ENCODE measurements around the gene CYP2D6.
A peak's percentile ranks its signal among the peaks of the same experiment; 100 is the strongest.
"Not testable (repeated sequence)": the region's sequence is repeated elsewhere in the genome, so short reads cannot be mapped to it uniquely, and the experiment has no call there.

The CYP2D6 gene

DNA sequence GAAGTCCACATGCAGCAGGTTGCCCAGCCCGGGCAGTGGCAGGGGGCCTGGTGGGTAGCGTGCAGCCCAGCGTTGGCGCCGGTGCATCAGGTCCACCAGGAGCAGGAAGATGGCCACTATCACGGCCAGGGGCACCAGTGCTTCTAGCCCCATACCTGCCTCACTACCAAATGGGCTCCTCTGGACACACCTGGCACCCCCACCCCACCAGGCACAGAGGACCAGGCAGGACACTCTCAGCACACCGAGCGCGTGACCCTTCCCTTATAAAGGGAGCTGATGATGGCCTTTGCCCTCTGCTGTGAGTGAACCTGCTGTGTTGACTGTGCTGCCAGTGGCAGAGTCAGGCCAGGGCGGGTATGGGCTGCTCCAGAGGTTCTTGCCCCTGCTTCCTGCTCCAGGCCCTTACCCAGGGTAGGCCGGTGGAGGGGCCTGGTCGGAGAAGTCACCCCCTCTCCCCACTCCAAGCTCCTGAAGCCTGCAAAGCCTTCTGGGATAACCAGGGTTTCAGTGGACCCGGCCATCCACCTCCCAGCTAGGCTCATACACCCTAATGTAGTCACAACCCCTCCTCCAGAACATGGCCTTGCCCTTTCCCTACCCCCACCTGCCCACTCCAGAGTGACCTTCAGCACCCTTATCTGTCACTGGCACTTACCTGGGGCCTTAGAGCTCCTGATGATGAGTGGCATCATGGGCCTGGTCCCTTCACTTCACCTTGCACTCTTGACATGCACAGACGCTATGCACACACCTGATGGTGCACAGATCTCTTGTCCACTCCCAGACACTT, at the start of gene CYP2D6:
CYP2D6 (minus strand) TSS at position 172 of the 793 bp plus-strand sequence; CDS start at position 153, 19 bp downstream.
- DNase-seq (ENCODE audit: low read depth): not testable (repeated sequence)

DNA sequence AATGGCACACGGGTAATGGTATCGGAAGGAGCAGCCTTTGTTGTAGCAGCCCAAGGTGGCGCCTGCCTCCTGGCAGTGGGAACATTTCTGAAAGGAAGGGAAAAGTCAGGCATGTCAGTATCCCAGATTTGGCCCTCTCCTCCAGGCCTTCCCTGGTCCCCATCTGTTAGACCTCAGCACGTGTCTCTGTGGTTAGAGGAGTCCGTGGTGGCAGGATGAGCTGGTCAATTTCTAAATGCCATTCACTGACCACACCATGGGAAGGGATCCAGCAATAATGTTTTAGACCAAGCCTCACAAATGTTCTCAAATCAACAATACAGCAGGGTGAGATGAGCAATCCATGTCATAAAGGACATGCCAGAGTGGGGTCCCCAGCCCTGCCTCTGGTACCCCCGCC, 49.0 kb upstream of the CYP2D6 start:
- DNase-seq (ENCODE audit: low read depth): peak; percentile 84

DNA sequence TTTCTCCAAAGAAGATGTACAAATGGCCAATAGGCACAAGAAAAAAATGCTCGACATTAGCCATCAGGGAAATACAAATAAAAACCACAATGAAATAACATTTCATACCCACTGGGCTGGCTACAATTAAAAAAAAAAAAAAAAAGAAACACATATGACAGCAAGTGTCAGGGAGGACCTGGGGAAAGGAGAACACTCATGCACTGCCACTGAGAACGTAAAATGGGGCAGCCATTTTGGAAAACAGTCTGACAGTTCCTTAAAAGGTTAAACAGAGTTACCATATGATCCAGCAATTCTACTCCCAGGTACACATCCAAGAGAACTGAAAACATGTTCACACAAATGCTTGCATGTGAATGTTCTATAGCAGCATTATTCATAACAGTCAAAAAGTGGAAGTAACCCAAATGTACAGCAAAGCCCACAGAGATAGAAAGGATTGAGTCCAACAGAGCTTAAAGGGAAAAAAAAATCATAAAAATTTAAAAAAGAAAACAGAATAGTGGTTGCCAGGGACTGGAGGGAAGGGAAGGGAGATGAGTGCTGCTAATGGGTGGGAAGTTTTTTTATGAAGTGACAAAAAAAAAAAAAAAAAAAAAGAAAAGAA, 48.4 kb upstream of the CYP2D6 start:
- no peak for DNase-seq (ENCODE audit: low read depth)

DNA sequence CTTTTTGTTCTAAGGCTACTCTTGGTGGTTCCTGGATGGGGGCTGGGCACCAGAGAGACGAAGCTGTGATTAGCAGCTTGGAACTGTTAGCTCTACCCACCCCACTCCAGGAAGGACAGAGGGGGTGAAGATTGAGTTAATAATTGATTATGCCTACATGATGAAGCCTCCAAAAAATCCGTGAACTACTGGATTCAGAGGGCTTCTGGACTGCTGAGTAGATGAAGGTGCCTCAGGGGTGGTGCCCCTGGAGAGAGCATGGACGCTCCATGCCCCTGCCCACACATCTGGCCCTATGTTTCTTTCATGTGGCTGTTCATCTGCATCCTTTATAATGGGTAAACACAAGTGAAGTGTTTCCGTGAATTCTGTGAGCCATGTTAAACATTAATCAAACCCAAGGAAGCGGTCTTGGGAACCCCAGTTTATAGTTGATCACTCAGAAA, 47.3 kb upstream of the CYP2D6 start:
- no peak for DNase-seq (ENCODE audit: low read depth)

DNA sequence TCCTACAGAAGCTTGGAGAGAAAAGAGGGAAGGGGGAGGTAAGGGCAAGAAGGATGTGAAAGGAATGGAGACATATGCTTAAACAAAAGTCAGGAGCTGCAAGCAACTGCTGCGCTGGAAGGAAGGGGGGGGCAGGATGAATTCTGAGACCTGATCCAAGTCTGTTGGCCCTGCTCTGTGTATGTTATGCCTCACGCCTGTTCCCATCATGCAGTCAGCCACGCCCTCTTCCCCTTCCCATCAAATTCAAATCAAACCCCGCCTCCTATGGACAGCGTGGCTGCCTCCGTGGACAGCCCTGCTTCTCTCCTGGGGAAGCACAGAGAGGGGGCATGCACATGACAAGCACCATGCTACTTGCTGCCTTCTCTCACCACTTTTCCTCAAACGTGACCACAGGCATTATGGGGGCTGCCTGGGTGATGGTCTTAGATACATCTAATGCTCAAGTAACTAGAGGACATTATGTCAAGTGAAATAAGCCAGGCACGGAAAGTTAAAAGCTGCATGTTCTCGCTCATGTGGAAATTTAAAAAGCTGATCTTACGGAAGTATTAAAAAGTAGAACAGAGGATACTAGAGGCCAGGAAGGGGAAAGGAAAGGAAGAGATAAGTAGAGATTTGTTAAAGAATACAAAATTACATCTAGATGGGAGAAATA, 45.8 kb upstream of the CYP2D6 start:
- no peak for DNase-seq (ENCODE audit: low read depth)

DNA sequence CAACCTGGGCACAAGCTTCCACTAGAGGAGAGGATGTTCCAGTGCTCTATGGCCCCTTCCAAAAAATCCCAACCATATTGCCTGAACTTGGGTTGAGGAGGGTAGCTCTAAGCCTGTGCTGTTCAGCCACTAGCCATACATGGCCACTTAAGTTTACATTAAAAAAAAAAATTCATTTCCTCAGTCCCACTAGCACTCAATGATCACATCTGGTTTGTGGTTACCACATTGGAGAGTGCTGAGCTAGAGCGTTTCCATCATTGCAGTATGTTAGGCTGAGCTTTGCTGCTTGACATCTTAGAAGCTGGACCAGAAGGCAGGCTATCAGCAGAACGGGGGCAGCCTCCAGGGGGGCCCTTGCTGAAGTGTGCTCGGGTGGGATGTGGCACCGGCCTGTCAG, 43.5 kb upstream of the CYP2D6 start:
- DNase-seq (ENCODE audit: low read depth): no peak

DNA sequence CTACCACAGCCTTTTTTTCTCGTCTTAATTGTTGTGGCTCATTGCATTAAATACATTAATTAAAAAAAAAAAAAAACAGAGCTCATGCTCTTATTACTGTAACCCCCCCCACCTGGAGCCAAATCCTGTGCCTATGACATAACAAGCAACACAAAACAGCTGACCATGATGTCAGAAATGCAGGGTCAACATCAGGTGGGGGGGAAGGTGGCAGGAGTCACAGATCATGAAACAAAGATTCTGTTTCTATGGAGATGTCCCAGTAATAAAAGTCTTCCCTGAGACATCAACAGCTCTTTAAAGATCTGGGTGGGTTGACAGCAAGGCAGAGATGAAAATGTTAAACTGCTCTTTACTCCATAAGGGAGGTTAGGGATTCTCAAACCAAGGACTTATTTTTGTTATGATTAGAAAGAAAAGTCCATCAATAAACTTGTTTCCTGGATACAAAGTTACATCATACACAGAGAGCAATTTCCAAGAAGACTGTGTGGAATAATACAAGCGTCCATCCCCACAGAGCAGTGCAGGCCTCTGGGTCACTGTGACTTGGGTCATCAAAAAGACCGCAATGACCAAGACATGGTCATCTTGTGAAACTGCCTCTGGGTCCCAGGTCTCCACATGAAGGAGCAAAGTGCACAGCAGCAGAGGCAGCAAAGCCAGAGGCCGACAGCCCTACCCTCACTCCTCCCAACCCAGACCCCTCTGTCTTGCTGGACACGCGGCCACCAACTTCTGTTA, 42.7 kb upstream of the CYP2D6 start:
- DNase-seq (ENCODE audit: low read depth): no peak

DNA sequence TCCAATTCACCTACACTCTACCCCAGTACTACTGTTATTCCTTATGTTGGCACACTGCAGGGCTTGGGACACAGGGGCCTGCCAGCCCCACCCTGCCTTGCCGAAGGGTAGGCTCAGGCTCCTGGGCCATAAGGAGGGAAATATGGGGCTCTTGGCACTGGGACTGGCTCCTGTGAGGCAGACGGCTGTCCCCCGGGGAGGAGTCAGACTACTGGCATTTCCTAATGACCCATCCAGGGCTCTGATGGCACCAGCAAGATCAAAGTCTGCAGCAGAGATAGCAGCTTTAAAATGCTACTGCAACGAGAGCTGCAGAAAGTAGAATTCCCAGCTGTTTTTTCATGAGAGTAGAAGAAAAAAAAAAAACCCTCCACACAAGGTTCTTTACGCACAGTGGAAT, 42.2 kb upstream of the CYP2D6 start:
- no peak for DNase-seq (ENCODE audit: low read depth)

DNA sequence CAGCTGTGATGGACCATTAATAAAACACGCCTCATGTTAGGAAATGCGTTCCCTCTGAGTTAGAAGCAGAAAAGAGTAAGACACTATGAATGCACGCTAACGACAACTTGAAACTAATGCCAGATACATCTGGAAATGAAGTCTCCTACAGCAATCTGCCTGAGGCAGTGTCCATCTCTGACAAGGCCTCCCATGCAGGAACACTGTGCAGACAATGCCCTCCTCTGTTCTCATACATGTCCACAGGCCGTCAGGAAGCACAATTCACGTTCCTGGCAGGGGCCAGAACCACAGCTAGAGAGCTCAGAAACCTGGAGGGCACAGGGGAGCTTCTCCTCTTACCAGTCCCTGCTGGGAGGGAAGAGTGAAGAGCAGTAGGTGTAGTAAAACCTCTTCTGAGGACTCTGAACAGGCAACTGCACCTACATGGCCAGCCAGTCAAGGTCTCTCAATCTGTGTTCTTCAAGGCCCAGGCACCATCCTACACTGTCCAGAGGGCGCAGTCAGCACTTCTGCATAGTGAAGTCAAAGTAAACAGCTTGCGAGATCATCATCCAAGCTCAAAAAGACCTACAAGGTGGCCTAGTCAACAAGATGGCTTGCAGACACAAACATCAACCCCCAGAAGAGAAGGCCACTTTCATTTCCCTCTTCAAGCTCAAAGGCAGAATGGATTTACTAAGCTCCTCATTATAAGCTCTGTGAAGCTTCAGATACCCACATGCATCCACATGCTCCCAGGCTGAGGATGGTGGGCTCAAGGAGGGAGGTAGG, 41.5 kb upstream of the CYP2D6 start:
- DNase-seq (ENCODE audit: low read depth): no peak

DNA sequence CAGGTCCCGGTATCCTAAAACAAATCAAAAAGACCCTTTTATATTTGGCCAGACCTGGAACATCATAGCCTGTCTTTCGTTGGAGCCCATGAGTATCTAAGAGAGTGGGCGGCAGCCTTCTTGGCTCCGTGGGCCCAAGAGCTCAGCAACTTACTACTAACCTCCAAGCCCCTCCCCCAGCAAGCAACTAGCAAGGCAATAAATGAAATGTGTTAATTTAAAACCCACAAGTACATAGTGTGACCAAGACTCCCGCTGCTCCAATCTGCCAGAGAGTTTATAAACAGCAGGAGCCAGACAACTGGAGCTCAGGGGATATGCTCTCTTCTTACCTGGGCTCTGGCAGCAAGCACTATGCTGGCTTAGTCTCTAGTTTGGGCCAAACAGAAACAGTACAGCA, 40.8 kb upstream of the CYP2D6 start:
- DNase-seq (ENCODE audit: low read depth): no peak

DNA sequence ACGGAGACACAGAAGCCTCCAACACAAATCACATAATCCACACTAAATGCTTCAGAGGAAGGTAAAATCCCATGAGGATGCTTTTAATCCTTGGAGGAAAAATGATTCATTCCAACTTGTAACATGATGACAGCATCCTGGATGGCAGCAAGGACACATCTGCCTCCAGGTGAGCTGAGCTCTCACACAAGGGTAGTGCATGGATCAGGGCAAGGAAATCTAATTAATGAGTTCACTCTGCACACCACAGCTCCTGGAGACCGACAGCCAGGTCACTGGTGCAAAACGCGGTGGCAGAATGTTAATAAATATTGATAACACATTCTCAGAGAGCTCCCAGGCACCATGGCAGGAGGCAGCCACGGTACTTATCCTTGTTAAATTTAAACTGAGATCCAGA, 40.3 kb upstream of the CYP2D6 start:
- no peak for DNase-seq (ENCODE audit: low read depth)

DNA sequence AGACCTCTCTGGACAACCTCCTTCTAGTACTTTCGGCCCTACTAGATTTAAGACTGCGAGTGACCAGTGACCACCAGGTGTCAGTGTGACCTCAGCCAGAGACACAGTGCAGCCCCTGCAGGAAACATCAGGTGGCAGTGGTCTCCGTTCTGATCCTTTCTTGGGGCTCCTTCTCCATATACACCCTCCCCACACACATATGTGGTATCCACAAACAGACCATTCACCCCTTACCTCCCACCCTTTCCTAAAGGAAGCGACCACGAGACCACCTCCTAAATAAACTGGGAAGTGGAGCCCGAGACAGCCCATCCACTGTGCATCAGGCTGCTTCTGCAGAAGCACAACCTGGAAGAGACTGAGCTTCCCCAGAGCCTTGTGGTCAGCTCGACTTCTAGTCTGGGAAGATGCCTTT, 38.5 kb upstream of the CYP2D6 start:
- no peak for DNase-seq (ENCODE audit: low read depth)

DNA sequence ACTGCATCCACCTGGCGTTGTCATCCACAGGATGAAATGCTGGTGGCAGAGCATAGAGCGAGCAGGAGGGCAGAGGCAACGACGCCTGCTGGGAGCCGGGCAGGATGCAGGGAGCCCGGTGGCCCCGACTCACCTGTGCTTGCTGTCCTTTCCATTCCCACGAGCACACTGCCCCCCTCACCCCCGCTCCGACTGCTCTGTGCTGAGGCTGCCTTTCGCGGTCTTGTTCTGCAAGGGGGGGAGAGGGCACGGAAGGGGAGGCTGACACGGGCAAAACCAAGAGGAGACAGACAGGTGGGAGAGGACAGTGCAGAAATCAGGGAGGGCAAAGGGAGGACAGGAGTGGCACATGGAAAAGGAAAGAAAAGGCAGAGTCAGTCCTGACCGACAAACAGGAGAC, 37.9 kb upstream of the CYP2D6 start:
- DNase-seq (ENCODE audit: low read depth): no peak

DNA sequence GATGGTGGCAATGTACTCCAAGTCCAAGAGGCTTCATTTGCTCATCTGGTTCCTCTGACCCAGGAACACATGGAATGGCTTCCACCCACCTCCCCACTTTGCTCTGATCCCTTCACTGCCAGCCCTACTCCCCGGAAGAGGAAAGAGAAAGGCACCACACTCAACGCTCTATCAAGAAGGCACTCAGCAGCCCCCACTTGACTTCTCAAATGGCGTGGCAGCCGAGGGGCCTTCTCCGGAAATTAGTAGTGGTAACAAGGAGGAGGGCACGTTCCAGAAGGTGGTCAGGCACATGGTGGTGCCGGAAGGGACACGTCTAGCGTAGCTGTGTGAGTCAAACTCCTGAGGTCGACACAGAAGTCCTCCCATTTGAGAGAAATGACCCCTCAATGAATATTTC, 36.5 kb upstream of the CYP2D6 start:
- DNase-seq (ENCODE audit: low read depth): no peak

DNA sequence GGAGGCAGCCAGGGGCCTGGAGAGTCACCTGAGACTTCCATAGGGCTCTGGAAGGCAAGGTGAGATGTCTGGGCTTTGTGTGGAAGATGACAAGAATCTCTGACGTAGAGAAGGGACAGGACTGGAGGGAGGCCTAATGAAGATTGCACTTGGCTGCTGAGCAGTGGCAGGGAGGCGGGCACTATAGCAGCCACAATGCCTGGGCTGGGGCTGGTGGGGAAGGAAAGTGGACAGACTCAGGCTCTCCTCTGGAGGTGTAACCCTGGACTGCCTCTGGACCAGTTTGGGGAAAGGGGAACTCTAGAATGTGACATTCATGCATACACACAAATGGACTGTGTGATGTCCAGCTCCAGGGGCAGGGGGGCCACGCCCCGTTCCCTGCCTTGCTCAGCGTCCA, 34.3 kb upstream of the CYP2D6 start:
- DNase-seq (ENCODE audit: low read depth): no peak

DNA sequence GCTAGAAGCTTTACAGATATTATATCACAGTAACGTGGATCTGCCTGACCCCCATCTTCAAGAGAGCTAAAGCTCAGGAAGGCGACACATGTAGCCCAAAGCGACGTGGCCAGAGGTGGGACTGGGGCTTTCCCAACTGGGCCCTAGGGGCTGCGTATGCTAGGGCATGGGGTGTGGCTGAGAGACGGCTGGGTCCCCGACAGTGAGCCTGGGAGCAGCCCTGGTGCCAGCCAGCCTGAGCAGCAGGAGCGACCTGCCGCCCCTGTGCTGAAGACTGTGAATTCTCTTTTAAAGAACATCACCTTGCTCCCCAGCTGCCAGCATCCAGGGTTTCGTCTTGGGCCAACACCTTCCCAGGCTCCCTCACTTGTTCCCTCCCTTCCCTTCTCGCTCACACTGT, 32.9 kb upstream of the CYP2D6 start:
- no peak for DNase-seq (ENCODE audit: low read depth)

DNA sequence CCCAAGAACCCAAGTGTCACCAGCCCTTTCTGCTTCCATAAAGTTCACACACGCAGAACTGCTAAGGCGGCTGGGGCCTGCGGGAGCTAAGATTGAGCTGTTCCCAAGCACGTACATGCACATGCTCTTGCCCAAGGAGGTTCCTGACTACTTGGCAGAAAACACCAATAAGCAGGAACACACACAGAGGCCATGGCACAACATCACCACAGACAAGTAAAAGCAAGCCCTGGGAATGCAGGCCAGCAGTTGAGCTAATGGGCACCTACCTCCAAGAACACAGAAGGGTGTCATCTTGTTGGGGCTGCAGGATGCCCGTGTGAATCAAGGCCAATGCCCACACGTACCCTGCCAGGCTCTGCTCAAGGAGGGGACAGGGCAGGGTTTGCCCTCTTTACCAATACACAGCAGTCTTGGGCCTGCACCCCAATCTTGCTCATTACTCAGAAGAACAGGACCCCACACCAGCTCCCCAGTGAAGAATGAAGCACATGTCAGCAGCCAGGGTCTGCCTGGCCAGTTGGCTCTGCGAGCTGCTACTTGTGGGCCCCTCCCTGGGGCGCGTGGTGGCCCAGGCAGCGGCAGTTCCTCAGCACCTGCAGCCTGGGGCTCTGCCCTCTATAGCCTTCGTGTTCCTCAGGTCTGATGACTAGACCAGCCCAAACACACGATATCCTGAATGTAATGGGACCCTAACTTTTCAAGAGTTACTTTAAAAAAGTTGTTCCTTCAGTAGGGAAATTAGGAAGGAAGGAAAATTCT, 32.3 kb upstream of the CYP2D6 start:
- DNase-seq (ENCODE audit: low read depth): no peak

DNA sequence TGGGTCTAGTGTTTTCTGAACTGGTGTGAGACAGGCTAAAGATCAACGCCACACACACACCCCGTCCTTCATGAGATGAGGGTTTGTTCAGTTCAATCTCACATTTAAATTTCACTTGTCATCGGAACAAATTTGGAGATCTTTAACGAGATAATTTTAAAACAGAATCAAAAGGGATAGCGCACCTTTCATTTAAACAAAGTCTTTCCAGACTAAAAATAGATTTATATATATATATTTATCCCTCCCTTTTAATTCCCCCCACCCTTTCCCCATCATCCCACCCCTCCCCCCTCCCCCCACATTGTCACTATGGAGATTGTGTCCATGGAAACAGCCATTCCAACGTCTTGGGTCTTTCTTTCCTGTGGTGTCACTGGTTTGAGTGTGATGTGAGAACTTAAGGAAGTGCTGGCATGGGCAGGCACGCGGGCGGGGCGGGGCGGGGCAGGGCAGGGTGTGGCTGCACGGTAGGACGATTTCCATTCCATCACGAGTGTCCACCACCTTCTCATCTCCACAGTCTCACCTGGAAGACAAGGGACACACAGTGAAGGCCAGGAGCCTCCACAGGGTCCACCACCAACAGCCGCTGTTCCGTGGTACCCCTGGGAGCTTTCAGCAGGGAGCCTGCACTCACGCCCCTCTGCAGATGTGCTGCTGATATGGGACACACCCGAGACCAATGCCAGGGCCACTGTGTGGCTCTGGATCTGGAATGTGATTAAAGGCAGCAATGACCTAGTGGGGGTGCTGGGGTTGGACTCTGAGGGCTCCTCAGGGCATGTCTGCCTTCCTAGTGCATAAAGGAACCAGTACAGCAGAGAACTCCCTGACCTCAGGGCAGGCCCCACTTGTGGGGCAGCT, 30.5 kb upstream of the CYP2D6 start:
- DNase-seq (ENCODE audit: low read depth): no peak

DNA sequence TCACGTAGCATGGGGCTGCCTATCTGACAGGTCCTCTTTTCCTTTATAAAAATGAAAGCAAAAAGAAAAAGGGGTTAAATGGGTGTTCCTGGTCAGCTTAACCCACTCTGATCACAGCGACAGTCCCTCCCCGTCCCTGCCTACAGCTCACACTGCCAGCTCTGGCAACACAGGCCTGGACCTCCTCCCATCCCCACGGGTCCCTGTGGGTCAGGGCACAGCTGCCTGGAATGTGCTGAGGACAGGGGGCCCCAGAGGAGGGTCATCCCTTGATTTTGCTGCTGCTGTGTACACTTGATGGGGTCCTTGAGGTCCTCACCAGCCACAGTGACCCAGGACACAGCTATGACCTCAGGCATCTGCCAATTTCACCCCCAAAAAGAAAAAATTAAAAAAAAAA, 29.6 kb upstream of the CYP2D6 start:
- no peak for DNase-seq (ENCODE audit: low read depth)
